Mammary epithelial cell (primary cell): ENCODE data around the gene GALNT17.

Experiments
- EZH2 ChIP-seq: IDR thresholded peaks from 2 replicates; pipeline ENCODE4 v1.6.1; 2012; ENCODE audit warnings: low read length, inconsistent platforms, borderline replicate concordance
- TF ChIP-seq, protein P1 (sequence below), 2 donors: IDR thresholded peaks in 1 of 2; conservative IDR thresholded peaks in 1 of 2; 2 replicates each; pipeline ENCODE4 v1.5.1; 2011 to 2012; ENCODE audit warnings: inconsistent platforms in 2 of 2, low read length in 2 of 2, mild to moderate bottlenecking in 2 of 2, control low read depth in 1 of 2, low read depth in 1 of 2; ENCODE audit not compliant: insufficient read depth in 1 of 2; ENCODE audit errors: extremely low read depth in 1 of 2

DNA sequence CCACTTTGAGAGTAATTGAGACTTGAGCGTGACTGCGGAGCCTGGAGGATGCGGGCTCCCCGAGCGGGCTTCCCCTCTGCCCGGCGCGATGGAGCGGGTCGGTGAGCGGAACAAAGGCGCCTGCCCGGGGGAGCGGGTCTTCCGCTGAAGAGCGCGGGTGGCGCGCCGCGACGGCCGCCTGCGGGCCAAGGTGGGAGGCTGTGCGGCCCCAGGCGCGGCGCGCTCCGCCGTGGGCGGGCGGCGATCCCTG lies at the start of gene GALNT17:
- TF ChIP-seq, protein P1, sequence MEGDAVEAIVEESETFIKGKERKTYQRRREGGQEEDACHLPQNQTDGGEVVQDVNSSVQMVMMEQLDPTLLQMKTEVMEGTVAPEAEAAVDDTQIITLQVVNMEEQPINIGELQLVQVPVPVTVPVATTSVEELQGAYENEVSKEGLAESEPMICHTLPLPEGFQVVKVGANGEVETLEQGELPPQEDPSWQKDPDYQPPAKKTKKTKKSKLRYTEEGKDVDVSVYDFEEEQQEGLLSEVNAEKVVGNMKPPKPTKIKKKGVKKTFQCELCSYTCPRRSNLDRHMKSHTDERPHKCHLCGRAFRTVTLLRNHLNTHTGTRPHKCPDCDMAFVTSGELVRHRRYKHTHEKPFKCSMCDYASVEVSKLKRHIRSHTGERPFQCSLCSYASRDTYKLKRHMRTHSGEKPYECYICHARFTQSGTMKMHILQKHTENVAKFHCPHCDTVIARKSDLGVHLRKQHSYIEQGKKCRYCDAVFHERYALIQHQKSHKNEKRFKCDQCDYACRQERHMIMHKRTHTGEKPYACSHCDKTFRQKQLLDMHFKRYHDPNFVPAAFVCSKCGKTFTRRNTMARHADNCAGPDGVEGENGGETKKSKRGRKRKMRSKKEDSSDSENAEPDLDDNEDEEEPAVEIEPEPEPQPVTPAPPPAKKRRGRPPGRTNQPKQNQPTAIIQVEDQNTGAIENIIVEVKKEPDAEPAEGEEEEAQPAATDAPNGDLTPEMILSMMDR (conservative IDR thresholded peaks at IDR 0.05 in 1 of 2, IDR thresholded peaks at IDR 0.05 in 1 of 2; ENCODE audit: extremely low read depth in 1 of 2, insufficient read depth in 1 of 2, low read depth in 1 of 2, low read length in 2 of 2) = no peak
- no peak for TF ChIP-seq EZH2
